ENCODE data around the gene FNDC3B. TPM values are rescaled to one million over a fixed set of nuclear protein-coding genes. Genes with fewer than 3 reads are reported as not detected.

The FNDC3B gene
- total and polyA plus RNA-seq, 7 donors, result 16.2 to 93.9 (median 50.3) TPM

- no peaks in the 10 kb centered on the region for H3K27me3 ChIP-seq
- no peaks in the 10 kb centered on the region for H3K36me3 ChIP-seq
- no peak overlapping the region for H3K27ac ChIP-seq
- intact Hi-C loops (cut with DNase I), result no loop called here
- 28 to 31% methylated on average over 1 of the region's 1 CpG for WGBS, 2 donors
- H3K4me3 ChIP-seq, result no peak overlapping the region
- no peaks in the 10 kb centered on the region for H3K9me3 ChIP-seq
- H3K4me1 ChIP-seq, result peaks cover 0 to 91% (median 65%) of the 10 kb centered on the region in 4 donors
- no peak for DNase-seq
- TF ChIP-seq CTCF (IDR thresholded peaks at IDR 0.05) (no peak), POLR2AphosphoS5 (IDR thresholded peaks at IDR 0.05) (no peak), EP300 (IDR thresholded peaks at IDR 0.05) (no peak), POLR2A (IDR thresholded peaks at IDR 0.05) (no peak)
These were observed 60.1 kb downstream of the FNDC3B start for GRCh38 chr3:172099495-172099808.

GRCh38 chr3:172100482-172100881 lies 61.1 kb downstream of the FNDC3B start:
- DNase-seq, result no peak
- no peaks in the 10 kb centered on the region for H3K27me3 ChIP-seq
- intact Hi-C loops (cut with DNase I), result no loop called here
- H3K4me1 ChIP-seq, result peaks cover 0 to 91% (median 75%) of the 10 kb centered on the region in 4 donors
- H3K27ac ChIP-seq, result no peak overlapping the region
- H3K9me3 ChIP-seq, result no peaks in the 10 kb centered on the region
- whole genome bisulfite sequencing, 2 donors, result 85 to 89% methylated on average over 2 of the region's 2 CpGs
- no peak overlapping the region for H3K4me3 ChIP-seq
- no peaks in the 10 kb centered on the region for H3K36me3 ChIP-seq
- TF ChIP-seq EP300 (IDR thresholded peaks at IDR 0.05) (no peak), CTCF (IDR thresholded peaks at IDR 0.05) (no peak), POLR2A (IDR thresholded peaks at IDR 0.05) (no peak), POLR2AphosphoS5 (IDR thresholded peaks at IDR 0.05) (no peak)

GRCh38 chr3:172101107-172101506 lies 61.7 kb downstream of the FNDC3B start:
- no peak overlapping the region for H3K27ac ChIP-seq
- H3K4me1 ChIP-seq, result peaks cover 0 to 91% (median 77%) of the 10 kb centered on the region in 4 donors

GRCh38 chr3:172102123-172102882 lies 62.9 kb downstream of the FNDC3B start:
- WGBS, 2 donors, result 59 to 70% methylated on average over 5 of the region's 5 CpGs
- intact Hi-C loops (cut with DNase I), result no loop called here
- DNase-seq, result no peak
- no peak overlapping the region for H3K27ac ChIP-seq
- H3K27me3 ChIP-seq, result no peaks in the 10 kb centered on the region
- H3K4me1 ChIP-seq, result peaks cover 0 to 91% (median 77%) of the 10 kb centered on the region in 4 donors
- no peaks in the 10 kb centered on the region for H3K9me3 ChIP-seq
- no peak overlapping the region for H3K4me3 ChIP-seq
- H3K36me3 ChIP-seq, result no peaks in the 10 kb centered on the region
- TF ChIP-seq POLR2AphosphoS5 (IDR thresholded peaks at IDR 0.05) (no peak), CTCF (IDR thresholded peaks at IDR 0.05) (no peak), POLR2A (IDR thresholded peaks at IDR 0.05) (no peak), EP300 (IDR thresholded peaks at IDR 0.05) (no peak)

More at GRCh38 chr3:172101107-172101506, 61.7 kb downstream of the FNDC3B start:
- Histone ChIP-seq H3K9me3 (no peaks in the 10 kb centered on the region), H3K4me3 (no peak overlapping the region), H3K36me3 (no peaks in the 10 kb centered on the region), H3K27me3 (no peaks in the 10 kb centered on the region)
- no peak for DNase-seq
- TF ChIP-seq CTCF (IDR thresholded peaks at IDR 0.05) (no peak), POLR2A (IDR thresholded peaks at IDR 0.05) (no peak), POLR2AphosphoS5 (IDR thresholded peaks at IDR 0.05) (no peak), EP300 (IDR thresholded peaks at IDR 0.05) (no peak)
- intact Hi-C loops (cut with DNase I), result no loop called here
- 62 to 68% methylated on average over 3 of the region's 3 CpGs for WGBS, 2 donors
